ENCODE data around the gene ADAM12.
A peak's percentile ranks its signal among the peaks of the same experiment; 100 is the strongest.

The ADAM12 gene

GRCh38 chr10:126140746-126141273, 247.5 kb downstream of the ADAM12 start:
- H3K4me3 ChIP-seq (ENCODE audit: low read depth, low read length) = no peak overlapping the region
- TF ChIP-seq CTCF (IDR thresholded peaks at IDR 0.05; ENCODE audit: low read depth, low read length) = no peak

GRCh38 chr10:126137562-126138221, 250.6 kb downstream of the ADAM12 start:
- no peak overlapping the region for H3K4me3 ChIP-seq (ENCODE audit: low read depth, low read length)
- TF ChIP-seq CTCF (IDR thresholded peaks at IDR 0.05; ENCODE audit: low read depth, low read length) = no peak

GRCh38 chr10:126135941-126136595, 252.2 kb downstream of the ADAM12 start:
- TF ChIP-seq CTCF (IDR thresholded peaks at IDR 0.05; ENCODE audit: low read depth, low read length) = no peak
- H3K4me3 ChIP-seq (ENCODE audit: low read depth, low read length) = no peak overlapping the region

GRCh38 chr10:126135177-126135576, 253.1 kb downstream of the ADAM12 start:
- no peak overlapping the region for H3K4me3 ChIP-seq (ENCODE audit: low read depth, low read length)
- peak; percentile 13; the same call in 1 of the 2 replicates for TF ChIP-seq CTCF (IDR thresholded peaks at IDR 0.05; ENCODE audit: low read depth, low read length)

GRCh38 chr10:126133906-126134656, 254.2 kb downstream of the ADAM12 start:
- no peak overlapping the region for H3K4me3 ChIP-seq (ENCODE audit: low read depth, low read length)
- no peak for TF ChIP-seq CTCF (IDR thresholded peaks at IDR 0.05; ENCODE audit: low read depth, low read length)

- no peak for TF ChIP-seq CTCF (IDR thresholded peaks at IDR 0.05; ENCODE audit: low read depth, low read length)
Measured at GRCh38 chr10:126133082-126133620, 255.1 kb downstream of the ADAM12 start.

More at GRCh38 chr10:126133082-126133620, 255.1 kb downstream of the ADAM12 start:
- H3K4me3 ChIP-seq (ENCODE audit: low read depth, low read length) = no peak overlapping the region
